GM18870 (cell line): ENCODE results near the gene OR10C1.

Source experiments
- ATAC-seq: cut with Tn5 transposase; IDR thresholded peaks from one replicate; pipeline ENCODE4 v1.9.1; 2021; ENCODE audit warnings: moderate library complexity; ENCODE audit not compliant: unreplicated experiment

OR10C1 gene

DNA sequence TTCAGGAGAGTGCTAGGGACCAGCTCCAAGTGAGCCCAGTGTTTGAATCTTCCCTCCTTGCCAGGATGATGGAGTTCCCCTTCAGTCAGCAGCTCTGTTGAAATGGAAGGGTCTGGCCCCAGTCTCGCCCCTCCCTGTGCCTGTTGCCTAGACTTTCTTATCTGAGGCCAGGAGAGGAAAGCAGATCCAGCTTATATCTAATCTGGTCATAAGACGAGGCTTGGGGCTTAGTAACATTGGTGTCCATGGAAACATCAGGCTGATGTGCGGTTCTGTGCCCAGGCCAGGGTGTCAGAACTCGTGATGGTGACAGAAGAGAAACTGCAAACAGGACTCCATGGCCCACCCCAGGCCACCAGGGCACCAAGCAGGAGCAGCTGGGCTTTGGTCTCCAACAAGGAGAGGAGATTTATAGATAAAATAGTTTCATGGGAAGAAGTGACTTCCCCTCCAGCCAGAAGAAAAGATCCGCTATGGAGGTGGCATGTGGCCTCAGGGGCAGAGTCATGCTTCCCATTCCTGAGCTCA, 38.9 kb downstream of the OR10C1 start:
- no peak for ATAC-seq

DNA sequence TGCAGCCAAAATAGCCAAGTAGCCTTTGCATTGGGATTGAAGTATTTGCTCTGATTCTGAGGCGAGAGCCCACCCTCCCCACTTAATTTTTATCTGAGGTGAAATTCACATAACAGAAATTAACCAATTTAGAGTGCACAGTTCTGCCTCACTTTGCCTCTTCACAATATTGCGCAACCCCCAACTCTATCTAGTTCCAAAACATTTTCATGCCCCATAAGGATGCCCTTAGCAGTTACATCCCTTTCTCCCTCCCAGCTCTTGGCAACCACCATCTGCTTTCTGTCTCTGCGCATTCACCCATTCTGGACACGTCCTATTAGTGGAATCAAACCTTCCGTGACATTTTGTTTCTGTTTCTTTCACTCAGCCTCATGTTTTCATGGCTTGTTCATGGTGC, 39.6 kb downstream of the OR10C1 start:
- no peak for ATAC-seq

DNA sequence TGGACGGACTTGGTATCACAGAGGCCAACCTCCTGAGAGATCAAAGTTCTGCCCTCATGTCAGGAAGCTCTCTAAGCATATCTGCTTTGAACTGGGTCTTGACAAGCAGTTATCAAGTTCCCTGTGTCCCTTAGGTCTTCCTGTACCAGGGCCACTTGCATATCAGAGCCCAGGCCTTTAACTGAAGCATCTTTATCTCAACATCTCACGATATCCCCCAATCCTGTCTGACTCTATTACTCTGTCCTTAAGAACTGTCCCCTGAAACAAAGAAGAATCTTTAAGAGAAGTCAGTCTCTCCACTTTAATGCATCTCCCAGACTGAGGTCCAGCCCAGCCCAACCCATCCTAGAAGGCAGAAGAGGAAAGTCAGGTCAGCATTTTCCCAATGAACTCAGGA, 40.5 kb downstream of the OR10C1 start:
- ATAC-seq, result no peak

DNA sequence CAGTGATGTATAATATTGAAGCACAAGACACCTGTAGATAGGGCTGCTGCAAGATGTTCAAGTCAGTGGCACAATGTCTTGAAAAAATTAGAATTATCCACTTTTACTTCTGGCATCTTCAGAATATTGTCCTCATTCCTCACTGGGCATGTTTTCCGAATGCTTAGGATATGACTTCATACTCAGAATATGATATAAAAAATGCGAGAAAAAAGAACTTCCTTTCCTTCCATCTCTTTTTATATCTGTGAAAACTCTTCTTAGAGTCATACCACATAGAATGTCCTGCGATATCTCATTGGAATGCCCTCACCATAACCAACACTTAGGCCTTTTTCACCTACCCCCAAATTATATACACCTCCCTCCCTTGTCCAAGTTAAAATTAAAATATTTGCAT, 44.1 kb downstream of the OR10C1 start:
- no peak for ATAC-seq

DNA sequence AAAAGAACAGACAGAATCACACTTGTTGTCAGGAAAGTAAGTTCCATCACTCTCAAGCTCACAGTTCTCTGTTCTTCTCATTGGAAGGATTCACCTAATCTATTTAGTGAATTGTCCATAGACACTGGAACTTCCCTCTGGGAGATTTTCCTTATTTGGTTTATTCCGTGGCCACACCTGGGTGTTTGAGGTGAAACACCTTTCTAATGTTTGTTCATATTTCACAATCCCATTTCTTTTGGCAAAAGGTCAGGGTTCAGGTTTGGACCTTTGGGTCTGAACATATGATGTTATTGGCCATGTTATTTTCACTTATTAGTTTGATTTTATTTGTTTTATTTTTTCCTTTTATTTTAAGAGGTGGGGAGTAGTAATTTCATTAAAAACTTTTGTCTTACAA, 44.6 kb downstream of the OR10C1 start:
- ATAC-seq, result no peak

DNA sequence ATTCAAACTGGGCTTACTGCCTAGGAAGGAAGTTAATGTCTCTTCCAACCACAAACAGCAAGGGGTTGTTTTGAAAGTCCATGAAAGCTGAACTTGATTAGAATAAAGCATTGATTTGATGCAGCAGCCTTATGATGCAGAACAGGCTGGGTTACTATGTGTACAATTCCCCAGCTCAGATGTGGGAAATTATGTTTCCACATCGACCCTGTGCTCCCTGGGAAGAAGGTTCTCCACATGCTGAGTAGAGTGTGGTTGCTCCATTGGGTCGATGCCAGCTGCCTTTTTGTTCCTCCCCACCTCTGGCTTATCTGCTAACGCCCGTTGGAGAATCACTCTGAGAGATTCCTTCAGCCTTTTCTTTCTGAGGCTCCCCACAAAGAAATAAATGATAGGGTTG, 47.5 kb downstream of the OR10C1 start:
- no peak for ATAC-seq

DNA sequence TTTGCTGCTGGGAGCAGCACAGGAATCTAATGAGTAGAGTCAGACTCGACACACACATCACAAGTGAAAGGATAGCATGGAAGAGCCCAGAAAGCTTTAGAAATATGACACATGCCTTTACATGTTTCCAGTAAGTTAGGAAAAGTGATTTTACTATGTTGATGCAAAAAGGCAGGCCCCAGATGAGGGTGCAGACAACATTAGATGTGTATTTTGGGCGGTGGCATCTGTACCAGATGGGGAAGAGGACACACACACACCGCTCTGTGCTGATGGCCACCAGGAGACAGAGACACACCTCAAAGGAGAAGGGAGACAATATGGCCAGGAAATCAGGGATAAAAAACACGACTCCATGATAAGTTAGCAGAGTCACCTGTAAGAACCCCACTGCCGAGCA, 48.0 kb downstream of the OR10C1 start:
- no peak for ATAC-seq

DNA sequence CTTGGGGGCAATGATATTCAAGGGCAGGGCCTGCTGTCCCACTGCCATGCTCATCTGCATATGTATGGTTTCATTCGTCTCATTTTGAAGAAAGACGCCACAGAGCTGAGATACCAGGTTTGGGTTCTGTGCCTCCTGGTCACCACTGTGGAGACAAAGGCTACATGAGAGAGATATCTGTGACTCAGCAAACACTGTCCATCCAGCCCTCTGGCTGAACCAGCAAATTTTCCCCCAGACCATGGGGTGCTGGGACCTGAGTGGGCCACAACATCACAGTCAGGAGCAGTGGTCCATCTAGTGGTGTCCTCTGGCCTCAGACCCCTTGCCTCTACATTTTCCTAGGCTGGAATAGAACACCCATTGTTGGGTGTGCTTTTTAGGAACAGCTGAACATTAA, 48.6 kb downstream of the OR10C1 start, which contains the start of gene MAS1L:
Gene MAS1L (minus strand): TSS at position 297 of the 400 bp plus-strand sequence. CDS start 54 bp downstream, at position 243.
- ATAC-seq, result no peak

DNA sequence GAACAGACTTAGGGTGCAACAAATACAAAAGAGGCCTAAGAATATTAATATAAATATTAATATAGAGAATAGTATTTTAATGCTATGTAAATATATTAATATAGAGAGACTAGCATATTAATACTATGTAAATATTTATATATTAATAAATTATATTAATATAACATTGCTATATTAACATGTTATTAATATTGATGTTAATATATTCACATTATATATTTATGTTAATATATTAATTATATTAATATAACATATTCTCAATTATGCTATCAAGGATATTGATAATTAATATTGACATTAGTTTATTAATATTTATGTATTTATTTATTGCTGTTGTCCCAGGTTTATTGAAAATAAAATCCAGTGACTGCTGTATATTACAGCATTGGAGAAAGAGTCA, 49.8 kb downstream of the OR10C1 start:
- ATAC-seq, result no peak

DNA sequence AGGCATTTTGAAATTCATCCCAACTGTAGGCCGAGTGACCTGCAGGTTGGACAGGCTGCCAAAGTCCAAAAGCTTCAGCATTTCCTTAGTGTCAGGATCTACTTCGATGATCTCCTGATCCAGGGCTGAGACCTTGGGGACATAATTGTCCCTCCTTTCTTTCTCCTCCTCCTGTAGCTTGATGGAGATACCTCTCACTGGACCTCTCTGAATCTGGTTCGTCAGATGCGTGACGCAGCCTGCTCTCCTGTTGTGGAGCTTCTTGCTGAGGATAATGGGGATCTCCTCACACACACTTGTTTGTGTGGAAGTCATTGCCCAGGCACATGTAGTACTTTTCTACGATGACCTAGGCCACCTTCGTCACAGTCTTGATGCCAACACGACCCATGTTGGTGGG, 50.2 kb downstream of the OR10C1 start:
- no peak for ATAC-seq

DNA sequence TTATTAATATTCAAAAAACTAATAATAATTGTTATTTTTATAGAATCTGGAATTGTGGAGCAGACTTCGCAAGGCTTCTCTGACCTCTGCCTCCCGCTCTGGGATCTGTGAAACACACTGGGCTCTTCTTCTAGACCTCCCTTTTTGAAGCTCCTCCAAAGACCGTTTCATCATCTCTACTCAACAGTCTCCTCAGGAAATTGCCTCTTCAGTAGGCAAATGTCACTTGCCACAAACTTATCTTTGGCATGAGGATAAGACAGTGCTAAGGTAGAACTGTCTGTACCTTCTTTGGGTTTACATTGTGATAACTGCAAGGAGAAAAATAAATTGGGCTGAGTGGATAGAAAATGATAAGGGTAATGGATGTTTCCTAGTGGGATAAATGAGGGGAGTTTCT, 50.9 kb downstream of the OR10C1 start:
- no peak for ATAC-seq

DNA sequence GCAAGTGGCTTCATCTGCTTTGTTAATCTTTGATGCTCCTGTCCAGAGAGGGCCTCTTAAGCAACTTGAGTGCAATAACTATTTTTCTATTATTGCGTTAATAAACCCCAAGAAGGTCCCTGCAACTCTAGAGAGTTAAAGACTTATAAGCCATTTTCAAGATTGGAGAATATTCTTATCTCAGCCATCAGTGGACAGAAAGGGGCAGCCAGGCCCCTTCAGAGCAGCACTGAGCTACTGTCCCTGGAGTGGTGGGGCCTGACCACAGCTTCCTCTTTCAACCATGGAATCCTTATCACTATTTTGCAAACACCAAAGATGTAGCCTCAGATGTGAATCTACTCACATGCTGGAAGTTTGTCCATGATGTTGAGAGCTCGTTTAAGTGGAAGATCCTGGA, 51.4 kb downstream of the OR10C1 start:
- ATAC-seq, result no peak
